OCI-LY3 (cell line): Measurements from ENCODE around the gene CTBS.

Source experiments
- CTCF ChIP-seq: fragments of 200-600, 300-600 bp; sonication (generic); IDR thresholded peaks from 2 replicates; pipeline ENCODE4 v1.5.1; 2014; ENCODE audit warnings: antibody characterized with exemption, low read length, low read depth
- EZH2phosphoT487 ChIP-seq: fragments of 200-600 bp; shearing (Covaris generic); IDR thresholded peaks from 2 replicates; pipeline ENCODE4 v1.6.1; 2018; ENCODE audit warnings: antibody characterized with exemption, mixed run types, low read depth

GRCh38 chr1:84571150-84571535 is 3.1 kb downstream of the CTBS start:
- no peak for TF ChIP-seq CTCF
- no peak for TF ChIP-seq EZH2phosphoT487
